Activated CD4-positive, alpha-beta T cell treated with anti-CD3 and anti-CD28 coated beads, Interleukin-2, amount 50 U/mL, for 16 hours (primary cell): ENCODE data around the gene ARHGAP26.
"Not testable (repeated sequence)": the region's sequence is repeated elsewhere in the genome, so short reads cannot be mapped to it uniquely, and the experiment has no call there.

Experiments used
- DNase-seq: peaks from one replicate; pipeline ENCODE4 v3.0.0-alpha.2; 2020

Gene ARHGAP26

GRCh38 chr5:142941245-142941644, 171.1 kb downstream of the ARHGAP26 start:
- DNase-seq = peak; percentile 18

GRCh38 chr5:142942901-142943300, 172.7 kb downstream of the ARHGAP26 start:
- DNase-seq = no peak

- no peak for DNase-seq
These were observed 174.0 kb downstream of the ARHGAP26 start for GRCh38 chr5:142944140-142944539.

GRCh38 chr5:142945321-142945720, 175.1 kb downstream of the ARHGAP26 start:
- DNase-seq = no peak

GRCh38 chr5:142945845-142946244, 175.7 kb downstream of the ARHGAP26 start:
- DNase-seq = no peak

DNA sequence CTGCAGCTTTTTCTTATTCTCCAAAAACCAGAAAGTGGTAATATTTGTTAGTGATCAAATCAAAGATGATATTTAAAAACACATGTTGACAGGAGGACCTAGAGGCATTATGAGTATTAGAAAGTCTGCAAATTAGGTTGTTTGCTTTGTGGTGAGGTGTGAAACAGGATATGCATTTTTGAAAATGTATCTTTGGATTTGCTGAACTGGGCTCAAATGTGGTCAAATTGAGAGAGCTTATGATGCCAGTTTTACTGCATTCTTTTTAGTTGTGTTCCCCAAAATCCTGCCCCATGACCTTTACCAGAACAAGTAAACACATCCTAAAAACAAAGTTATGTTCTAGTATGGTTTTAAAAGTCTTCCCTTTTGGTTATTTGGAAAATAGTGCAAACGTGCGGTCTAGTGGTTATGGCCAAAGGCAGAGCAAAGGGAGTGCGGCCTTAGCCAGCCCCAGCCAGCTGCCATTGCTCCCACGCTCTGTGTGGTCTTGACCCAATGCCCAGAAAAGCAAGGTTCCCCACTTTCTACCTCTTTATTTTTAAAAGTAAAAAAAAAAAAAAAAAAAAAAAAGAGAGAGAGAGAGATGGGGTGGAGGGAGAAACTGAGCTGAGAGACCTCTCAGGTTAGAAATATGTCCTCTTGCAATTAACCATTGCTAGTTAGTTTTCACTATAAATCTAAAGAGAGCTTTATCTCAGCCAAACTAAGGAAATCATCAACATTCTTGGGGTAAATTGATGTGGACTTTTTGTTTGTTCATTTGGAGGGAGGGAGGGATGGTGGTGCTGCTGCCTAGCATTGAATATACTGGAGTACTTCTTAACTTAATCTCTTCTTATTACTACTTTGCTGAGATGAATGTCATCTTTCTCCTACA, 176.6 kb downstream of the ARHGAP26 start:
- DNase-seq = no peak

- DNase-seq = no peak
These were observed 177.2 kb downstream of the ARHGAP26 start for GRCh38 chr5:142947427-142947709.

DNA sequence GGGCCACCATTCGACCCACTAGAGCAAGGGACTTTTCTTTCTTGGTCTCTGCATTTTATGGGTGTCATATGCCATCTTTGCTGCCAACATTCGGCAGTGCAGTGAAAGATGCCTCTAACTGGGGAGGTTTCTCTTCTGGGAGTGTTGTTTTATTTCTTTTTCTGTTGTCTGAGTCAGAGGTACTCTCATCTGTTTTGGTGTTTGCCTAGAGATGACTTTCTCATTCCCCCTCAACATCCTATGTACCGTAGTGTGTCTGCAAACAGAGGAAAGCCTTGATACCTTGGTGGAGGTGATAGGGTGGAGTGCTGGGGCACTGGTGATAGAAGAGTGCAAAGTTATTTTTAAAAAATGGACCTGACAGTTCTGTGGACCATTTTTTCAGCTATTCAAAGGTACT, 182.1 kb downstream of the ARHGAP26 start:
- DNase-seq = no peak

GRCh38 chr5:142952871-142953270, 182.7 kb downstream of the ARHGAP26 start:
- not testable (repeated sequence) for DNase-seq

GRCh38 chr5:142954455-142954854, 184.3 kb downstream of the ARHGAP26 start:
- DNase-seq = no peak

GRCh38 chr5:142955628-142956027, 185.5 kb downstream of the ARHGAP26 start:
- DNase-seq = no peak

GRCh38 chr5:142957528-142957927, 187.4 kb downstream of the ARHGAP26 start:
- DNase-seq = no peak

GRCh38 chr5:142958944-142959682, 188.9 kb downstream of the ARHGAP26 start:
- DNase-seq = no peak

GRCh38 chr5:142959683-142960657, 189.8 kb downstream of the ARHGAP26 start:
- no peak for DNase-seq

GRCh38 chr5:142961440-142962173, 191.4 kb downstream of the ARHGAP26 start:
- no peak for DNase-seq

DNA sequence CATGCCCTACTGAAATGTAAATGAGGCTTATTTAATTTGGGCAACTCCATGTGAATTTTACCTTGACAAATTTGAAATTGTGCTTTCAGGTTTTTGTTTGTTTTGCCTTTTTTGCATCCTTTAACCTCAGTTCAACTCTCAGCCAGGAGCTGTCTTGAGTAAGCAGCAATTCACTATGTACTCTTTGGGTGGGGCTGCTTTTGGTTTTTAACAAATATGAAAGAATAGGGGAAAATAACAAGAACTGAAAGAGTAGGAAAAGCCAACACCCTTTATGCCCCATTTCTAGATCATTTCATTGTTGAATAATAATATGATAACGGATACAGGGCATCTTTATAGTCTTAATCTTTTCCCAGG, 192.0 kb downstream of the ARHGAP26 start:
- DNase-seq = no peak

GRCh38 chr5:142965258-142966120, 195.3 kb downstream of the ARHGAP26 start:
- DNase-seq = not testable (repeated sequence)

- no peak for DNase-seq
These were observed 195.9 kb downstream of the ARHGAP26 start for GRCh38 chr5:142966121-142966420.

DNA sequence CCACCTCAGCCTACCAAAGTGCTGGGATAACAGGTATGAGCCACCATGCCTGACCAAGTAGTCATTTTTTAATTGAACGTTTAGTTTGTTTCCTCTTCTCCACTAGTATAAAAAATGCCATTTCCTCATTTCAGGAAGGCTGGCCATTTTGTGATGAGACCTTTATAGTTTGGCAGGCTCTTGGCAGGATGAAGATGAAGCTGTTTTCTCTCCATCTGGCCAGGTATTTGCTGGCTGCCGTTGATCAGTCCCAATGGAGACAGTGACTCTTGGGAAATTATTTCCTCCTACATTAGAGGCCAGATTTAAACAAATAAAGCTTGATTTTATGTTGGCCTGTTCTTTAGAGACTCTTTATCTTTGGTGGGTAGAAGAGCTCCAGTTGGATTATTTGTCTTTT, 199.0 kb downstream of the ARHGAP26 start:
- DNase-seq = no peak

- no peak for DNase-seq
These were observed 199.7 kb downstream of the ARHGAP26 start for GRCh38 chr5:142969624-142970439.
